Endothelial cell of umbilical vein (primary cell): Measurements from ENCODE around the gene CYBC1.

Experiments
- POLR2A ChIP-seq: IDR thresholded peaks from 2 replicates; pipeline ENCODE4 v1.6.1; 2012; ENCODE audit warnings: low read depth, mild to moderate bottlenecking, control low read depth, low read length
- TF ChIP-seq, protein P1 (sequence below), 2 donors: IDR thresholded peaks; 1 replicate in 1 of 2; 2 replicates in 1 of 2; pipeline ENCODE4 v1.5.1; 2011; ENCODE audit warnings: low read length in 2 of 2, mild to moderate bottlenecking in 2 of 2, moderate library complexity in 2 of 2, control low read depth in 1 of 2, inconsistent platforms in 1 of 2, low read depth in 1 of 2; ENCODE audit not compliant: insufficient read depth in 1 of 2; ENCODE audit errors: extremely low read depth in 1 of 2

GRCh38 chr17:82434216-82434565, 16.4 kb downstream of the CYBC1 start:
- no peak for TF ChIP-seq POLR2A
- TF ChIP-seq, protein P1, sequence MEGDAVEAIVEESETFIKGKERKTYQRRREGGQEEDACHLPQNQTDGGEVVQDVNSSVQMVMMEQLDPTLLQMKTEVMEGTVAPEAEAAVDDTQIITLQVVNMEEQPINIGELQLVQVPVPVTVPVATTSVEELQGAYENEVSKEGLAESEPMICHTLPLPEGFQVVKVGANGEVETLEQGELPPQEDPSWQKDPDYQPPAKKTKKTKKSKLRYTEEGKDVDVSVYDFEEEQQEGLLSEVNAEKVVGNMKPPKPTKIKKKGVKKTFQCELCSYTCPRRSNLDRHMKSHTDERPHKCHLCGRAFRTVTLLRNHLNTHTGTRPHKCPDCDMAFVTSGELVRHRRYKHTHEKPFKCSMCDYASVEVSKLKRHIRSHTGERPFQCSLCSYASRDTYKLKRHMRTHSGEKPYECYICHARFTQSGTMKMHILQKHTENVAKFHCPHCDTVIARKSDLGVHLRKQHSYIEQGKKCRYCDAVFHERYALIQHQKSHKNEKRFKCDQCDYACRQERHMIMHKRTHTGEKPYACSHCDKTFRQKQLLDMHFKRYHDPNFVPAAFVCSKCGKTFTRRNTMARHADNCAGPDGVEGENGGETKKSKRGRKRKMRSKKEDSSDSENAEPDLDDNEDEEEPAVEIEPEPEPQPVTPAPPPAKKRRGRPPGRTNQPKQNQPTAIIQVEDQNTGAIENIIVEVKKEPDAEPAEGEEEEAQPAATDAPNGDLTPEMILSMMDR (IDR thresholded peaks at IDR 0.05; ENCODE audit: extremely low read depth in 1 of 2, insufficient read depth in 1 of 2, low read depth in 1 of 2, low read length in 2 of 2): no peak
